GM12864 (cell line): ENCODE results near the gene IL10RB.

Experiments used
- DNase-seq: peaks from one replicate; pipeline ENCODE4 v3.0.0-alpha.2; 2011; ENCODE audit warnings: low read depth
- H3K4me3 ChIP-seq: 2 replicates; pipeline ENCODE4 v1.5.1; 2011; ENCODE audit warnings: mild to moderate bottlenecking, low read depth, low read length, control low read depth
- CTCF ChIP-seq: IDR thresholded peaks from 2 replicates; pipeline ENCODE4 v1.5.1; 2011; ENCODE audit warnings: low read depth, mild to moderate bottlenecking, moderate library complexity, low read length, control low read depth, inconsistent platforms; ENCODE audit errors: missing control alignments

Gene IL10RB

GRCh38 chr21:33334824-33335223, 68.7 kb downstream of the IL10RB start:
- no peak for DNase-seq
- H3K4me3 ChIP-seq, result no peak overlapping the region
- TF ChIP-seq CTCF, result no peak

GRCh38 chr21:33339135-33339534, 73.0 kb downstream of the IL10RB start:
- no peak overlapping the region for H3K4me3 ChIP-seq
- DNase-seq, result no peak
- no peak for TF ChIP-seq CTCF

- TF ChIP-seq CTCF, result no peak
- DNase-seq, result no peak
Observed at GRCh38 chr21:33339918-33340317, 73.8 kb downstream of the IL10RB start.

GRCh38 chr21:33345751-33346238, 79.6 kb downstream of the IL10RB start:
- no peak for DNase-seq
- TF ChIP-seq CTCF, result no peak
- H3K4me3 ChIP-seq, result no peak overlapping the region

More at GRCh38 chr21:33339918-33340317, 73.8 kb downstream of the IL10RB start:
- no peak overlapping the region for H3K4me3 ChIP-seq
